IMR-90 (cell line): Measurements from ENCODE around the gene TMEM168.

ENCODE experiments used
- BHLHE40 ChIP-seq: fragments of 150-350 bp; IDR thresholded peaks from 2 replicates; pipeline ENCODE4 v1.6.1; 2016; ENCODE audit warnings: mild to moderate bottlenecking, low read depth, low read length
- CEBPB ChIP-seq: IDR thresholded peaks from 2 replicates; pipeline ENCODE4 v1.6.1; 2012; ENCODE audit warnings: low read depth, low read length, improper control_type of control experiment
- FOS ChIP-seq: fragments of 150-350 bp; IDR thresholded peaks from 2 replicates; pipeline ENCODE4 v1.6.1; 2016; ENCODE audit warnings: low read depth, low read length
- MAFK ChIP-seq: IDR thresholded peaks from 2 replicates; pipeline ENCODE4 v1.6.1; 2012; ENCODE audit warnings: low read depth, low read length, improper control_type of control experiment
- MAZ ChIP-seq: IDR thresholded peaks from 2 replicates; pipeline ENCODE4 v1.6.1; 2012; ENCODE audit warnings: low read depth, mild to moderate bottlenecking, low read length, improper control_type of control experiment, moderate library complexity, borderline replicate concordance
- MXI1 ChIP-seq: IDR thresholded peaks from 2 replicates; pipeline ENCODE4 v1.6.1; 2012; ENCODE audit warnings: low read depth, mild to moderate bottlenecking, low read length, moderate library complexity, borderline replicate concordance
- POLR2A ChIP-seq: IDR thresholded peaks from 2 replicates; pipeline ENCODE4 v1.6.1; 2012; ENCODE audit warnings: mild to moderate bottlenecking, low read depth, low read length
- RAD21 ChIP-seq: IDR thresholded peaks from 2 replicates; pipeline ENCODE4 v1.6.1; 2012; ENCODE audit warnings: low read length, improper control_type of control experiment
- RCOR1 ChIP-seq: IDR thresholded peaks from 2 replicates; pipeline ENCODE4 v1.6.1; 2012; ENCODE audit warnings: mild to moderate bottlenecking, low read length, improper control_type of control experiment; ENCODE audit not compliant: insufficient replicate concordance
- RFX5 ChIP-seq: IDR thresholded peaks from 2 replicates; pipeline ENCODE4 v1.8.0; 2012; ENCODE audit warnings: low read depth, mild to moderate bottlenecking, low read length, moderate library complexity
- SMC3 ChIP-seq: fragments of 150-350 bp; IDR thresholded peaks from 2 replicates; pipeline ENCODE4 v1.6.1; 2016; ENCODE audit warnings: low read depth, mild to moderate bottlenecking, antibody characterized with exemption, low read length, moderate library complexity
- TF ChIP-seq, protein P1 (sequence below): conservative IDR thresholded peaks from 2 replicates; pipeline ENCODE4 v1.5.1; 2012; ENCODE audit warnings: mild to moderate bottlenecking, low read depth, low read length, improper control_type of control experiment
- TF ChIP-seq, protein P2 (sequence below): fragments of 150-350 bp; IDR thresholded peaks from 2 replicates; pipeline ENCODE4 v1.6.1; 2017; ENCODE audit warnings: mild to moderate bottlenecking, antibody characterized with exemption, low read length, low read depth
- TF ChIP-seq, protein P3 (sequence below): fragments of 150-350 bp; IDR thresholded peaks from 2 replicates; pipeline ENCODE4 v1.6.1; 2016; ENCODE audit warnings: low read depth, mild to moderate bottlenecking, low read length, moderate library complexity, borderline replicate concordance

DNA sequence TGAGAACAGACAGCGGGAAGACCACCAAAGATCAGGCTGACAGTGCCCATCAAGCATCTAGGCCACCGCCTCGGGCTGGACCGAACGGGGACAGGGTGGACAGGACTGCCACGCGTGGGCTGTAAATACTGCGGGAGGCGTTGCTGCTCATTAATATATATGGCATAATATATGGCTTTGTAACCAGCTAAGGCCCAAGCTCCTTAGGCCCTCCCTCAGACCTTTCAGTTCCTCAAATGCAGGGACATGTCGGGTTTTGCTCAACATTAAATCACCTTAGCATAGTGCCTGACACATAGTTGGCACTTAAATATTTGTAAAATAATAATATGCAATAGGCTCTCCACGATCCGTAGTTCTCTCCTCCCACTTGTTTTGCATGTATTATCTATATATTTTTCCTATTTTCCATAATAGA lies 402 bp upstream of the TMEM168 start:
- TF ChIP-seq, protein P1, sequence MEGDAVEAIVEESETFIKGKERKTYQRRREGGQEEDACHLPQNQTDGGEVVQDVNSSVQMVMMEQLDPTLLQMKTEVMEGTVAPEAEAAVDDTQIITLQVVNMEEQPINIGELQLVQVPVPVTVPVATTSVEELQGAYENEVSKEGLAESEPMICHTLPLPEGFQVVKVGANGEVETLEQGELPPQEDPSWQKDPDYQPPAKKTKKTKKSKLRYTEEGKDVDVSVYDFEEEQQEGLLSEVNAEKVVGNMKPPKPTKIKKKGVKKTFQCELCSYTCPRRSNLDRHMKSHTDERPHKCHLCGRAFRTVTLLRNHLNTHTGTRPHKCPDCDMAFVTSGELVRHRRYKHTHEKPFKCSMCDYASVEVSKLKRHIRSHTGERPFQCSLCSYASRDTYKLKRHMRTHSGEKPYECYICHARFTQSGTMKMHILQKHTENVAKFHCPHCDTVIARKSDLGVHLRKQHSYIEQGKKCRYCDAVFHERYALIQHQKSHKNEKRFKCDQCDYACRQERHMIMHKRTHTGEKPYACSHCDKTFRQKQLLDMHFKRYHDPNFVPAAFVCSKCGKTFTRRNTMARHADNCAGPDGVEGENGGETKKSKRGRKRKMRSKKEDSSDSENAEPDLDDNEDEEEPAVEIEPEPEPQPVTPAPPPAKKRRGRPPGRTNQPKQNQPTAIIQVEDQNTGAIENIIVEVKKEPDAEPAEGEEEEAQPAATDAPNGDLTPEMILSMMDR = no peak
- TF ChIP-seq, protein P2, sequence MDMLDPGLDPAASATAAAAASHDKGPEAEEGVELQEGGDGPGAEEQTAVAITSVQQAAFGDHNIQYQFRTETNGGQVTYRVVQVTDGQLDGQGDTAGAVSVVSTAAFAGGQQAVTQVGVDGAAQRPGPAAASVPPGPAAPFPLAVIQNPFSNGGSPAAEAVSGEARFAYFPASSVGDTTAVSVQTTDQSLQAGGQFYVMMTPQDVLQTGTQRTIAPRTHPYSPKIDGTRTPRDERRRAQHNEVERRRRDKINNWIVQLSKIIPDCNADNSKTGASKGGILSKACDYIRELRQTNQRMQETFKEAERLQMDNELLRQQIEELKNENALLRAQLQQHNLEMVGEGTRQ = no peak
- TF ChIP-seq RAD21 (no peak), RFX5 (no peak), POLR2A (no peak), BHLHE40 (no peak), MAFK (no peak), SMC3 (no peak), MXI1 (no peak), MAZ (no peak), RCOR1 (no peak), CEBPB (no peak), FOS (no peak)
- TF ChIP-seq, protein P3, sequence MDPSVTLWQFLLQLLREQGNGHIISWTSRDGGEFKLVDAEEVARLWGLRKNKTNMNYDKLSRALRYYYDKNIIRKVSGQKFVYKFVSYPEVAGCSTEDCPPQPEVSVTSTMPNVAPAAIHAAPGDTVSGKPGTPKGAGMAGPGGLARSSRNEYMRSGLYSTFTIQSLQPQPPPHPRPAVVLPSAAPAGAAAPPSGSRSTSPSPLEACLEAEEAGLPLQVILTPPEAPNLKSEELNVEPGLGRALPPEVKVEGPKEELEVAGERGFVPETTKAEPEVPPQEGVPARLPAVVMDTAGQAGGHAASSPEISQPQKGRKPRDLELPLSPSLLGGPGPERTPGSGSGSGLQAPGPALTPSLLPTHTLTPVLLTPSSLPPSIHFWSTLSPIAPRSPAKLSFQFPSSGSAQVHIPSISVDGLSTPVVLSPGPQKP = no peak
